Retinal pigment epithelial cell (primary cell): ENCODE data around the gene TACR2.

Source experiments
- DNase-seq: peaks from one replicate; pipeline ENCODE4 v3.0.0-alpha.2; 2010; ENCODE audit warnings: low read depth
- H3K4me3 ChIP-seq: 2 replicates; pipeline ENCODE4 v1.5.1; 2011; ENCODE audit warnings: mild to moderate bottlenecking, low read length, control low read depth, moderate library complexity
- CTCF ChIP-seq: conservative IDR thresholded peaks from 2 replicates; pipeline ENCODE4 v1.5.1; 2011; ENCODE audit warnings: low read depth, low read length, control low read depth, inconsistent platforms

The TACR2 gene

GRCh38 chr10:69364232-69364940 lies 52.3 kb downstream of the TACR2 start:
- no peak for DNase-seq
- no peak overlapping the region for H3K4me3 ChIP-seq
- no peak for TF ChIP-seq CTCF

DNA sequence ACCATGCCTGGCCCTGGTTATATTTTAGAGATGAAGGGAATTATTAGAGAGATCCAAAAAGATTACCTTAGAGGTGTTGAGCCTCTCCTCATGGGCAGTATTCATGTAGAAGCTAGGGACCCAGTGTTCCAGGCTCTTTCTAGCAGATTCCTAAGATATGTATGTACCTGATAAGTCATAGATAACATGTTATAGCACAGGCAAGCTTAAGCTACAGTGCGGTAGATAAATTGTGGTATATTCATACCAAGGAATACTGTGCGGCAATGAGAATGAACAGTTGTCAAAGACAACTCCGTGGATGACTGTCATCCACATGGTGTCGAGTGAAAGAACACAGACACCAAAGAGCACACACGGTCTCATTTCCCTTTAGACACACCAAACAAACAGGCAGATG lies 53.1 kb downstream of the TACR2 start:
- TF ChIP-seq CTCF, result no peak
- no peak for DNase-seq

DNA sequence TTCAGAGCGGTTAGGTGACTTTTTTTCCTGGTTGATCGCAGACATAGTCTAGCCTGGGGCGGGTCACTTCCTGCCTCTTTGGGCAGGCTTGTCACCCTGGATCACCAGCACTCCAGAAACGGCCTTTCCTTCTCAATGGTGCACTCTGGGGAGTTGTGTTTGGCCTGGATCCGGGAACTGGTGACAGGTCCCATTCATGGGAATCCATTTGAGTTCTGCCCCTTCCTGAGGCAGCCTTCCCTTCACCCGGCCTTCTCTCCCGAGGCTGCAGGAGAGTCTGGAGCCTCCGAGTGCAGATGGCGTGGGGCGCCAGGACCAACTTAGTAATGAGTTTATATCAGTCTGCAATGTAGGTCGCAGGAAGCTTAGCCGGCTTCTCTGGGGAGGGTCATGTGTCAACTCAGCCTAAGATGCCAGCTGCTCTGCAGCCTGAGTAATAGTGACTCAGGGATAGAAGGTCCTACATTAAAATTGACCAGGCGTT lies 54.2 kb downstream of the TACR2 start:
- DNase-seq, result peak; percentile 82
- TF ChIP-seq CTCF, result no peak
- H3K4me3 ChIP-seq, result no peak overlapping the region

More for the DNA sequence above, 53.1 kb downstream of the TACR2 start:
- H3K4me3 ChIP-seq, result no peak overlapping the region

- H3K4me3 ChIP-seq, result no peak overlapping the region
- TF ChIP-seq CTCF, result no peak
- DNase-seq, result no peak
Measured at GRCh38 chr10:69361303-69361614, 55.5 kb downstream of the TACR2 start.

DNA sequence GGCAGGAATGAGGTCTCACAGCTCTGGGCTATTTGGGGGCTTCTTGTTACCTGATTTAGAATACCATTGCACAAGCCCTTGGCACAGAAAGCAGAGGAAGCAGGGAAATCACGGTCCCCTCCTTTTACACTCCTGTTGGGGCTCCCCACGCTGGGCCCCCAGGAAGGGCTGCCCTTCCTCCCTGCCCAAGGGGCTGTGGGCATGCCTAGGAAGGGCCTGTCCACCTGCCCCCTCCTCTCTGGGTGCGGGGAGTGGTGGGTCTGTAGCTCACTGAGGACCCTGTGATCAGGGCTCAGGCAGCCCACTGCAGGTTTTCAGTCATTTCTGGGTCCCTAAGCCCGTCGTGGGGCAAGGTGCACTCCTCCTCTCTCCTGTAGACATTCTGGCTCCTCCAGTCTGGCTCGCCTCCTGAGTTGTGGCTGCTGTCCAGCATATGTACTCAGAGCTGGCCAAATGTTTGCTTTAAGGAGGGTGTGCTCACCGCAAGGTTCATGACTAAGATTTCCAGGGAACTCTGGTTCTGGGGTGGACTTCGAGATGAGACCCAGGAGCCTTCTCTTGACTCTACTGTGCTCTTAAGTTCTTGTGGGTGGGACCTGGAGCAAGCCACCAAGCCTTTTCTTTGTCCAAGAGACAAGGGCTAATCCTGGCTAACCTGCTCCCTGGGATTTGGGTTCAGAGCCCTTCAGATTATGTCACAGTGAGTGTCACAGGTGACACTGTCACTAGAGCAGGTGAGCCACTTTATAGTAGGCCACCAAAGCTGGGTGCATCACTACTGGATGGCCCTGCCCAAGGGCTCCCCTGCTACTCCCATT lies 56.0 kb downstream of the TACR2 start:
- DNase-seq, result peak; percentile 71
- TF ChIP-seq CTCF, result no peak
- no peak overlapping the region for H3K4me3 ChIP-seq

DNA sequence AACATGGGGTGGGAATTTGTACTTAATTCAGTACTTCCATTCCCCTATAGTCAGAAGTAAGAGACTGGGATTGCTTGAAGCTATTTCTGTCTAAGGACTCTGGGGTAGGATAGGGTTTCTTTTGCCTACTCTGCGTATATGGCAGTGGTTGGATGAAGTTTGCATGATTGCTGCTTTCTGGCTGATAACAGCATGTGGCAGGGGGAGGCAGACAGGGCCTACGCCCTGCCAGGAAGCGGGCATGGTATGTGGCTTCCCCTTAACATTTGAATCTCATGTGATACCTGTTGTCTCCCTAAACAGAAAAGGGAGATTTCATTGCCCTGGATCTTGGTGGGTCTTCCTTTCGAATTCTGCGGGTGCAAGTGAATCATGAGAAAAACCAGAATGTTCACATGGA lies 57.1 kb downstream of the TACR2 start:
- H3K4me3 ChIP-seq, result no peak overlapping the region

More for the DNA sequence above, 57.1 kb downstream of the TACR2 start:
- no peak for TF ChIP-seq CTCF
- no peak for DNase-seq
